HS-5 (cell line): ENCODE results near the gene SPAG9.

Experiments
- DNase-seq: peaks from one replicate; pipeline ENCODE4 v3.0.0-alpha.2; 2012; ENCODE audit warnings: low read depth

SPAG9 gene

GRCh38 chr17:50938821-50939541 lies 181.7 kb downstream of the SPAG9 start:
- no peak for DNase-seq

- no peak for DNase-seq
Observed at GRCh38 chr17:50935996-50936266, 184.7 kb downstream of the SPAG9 start.

DNA sequence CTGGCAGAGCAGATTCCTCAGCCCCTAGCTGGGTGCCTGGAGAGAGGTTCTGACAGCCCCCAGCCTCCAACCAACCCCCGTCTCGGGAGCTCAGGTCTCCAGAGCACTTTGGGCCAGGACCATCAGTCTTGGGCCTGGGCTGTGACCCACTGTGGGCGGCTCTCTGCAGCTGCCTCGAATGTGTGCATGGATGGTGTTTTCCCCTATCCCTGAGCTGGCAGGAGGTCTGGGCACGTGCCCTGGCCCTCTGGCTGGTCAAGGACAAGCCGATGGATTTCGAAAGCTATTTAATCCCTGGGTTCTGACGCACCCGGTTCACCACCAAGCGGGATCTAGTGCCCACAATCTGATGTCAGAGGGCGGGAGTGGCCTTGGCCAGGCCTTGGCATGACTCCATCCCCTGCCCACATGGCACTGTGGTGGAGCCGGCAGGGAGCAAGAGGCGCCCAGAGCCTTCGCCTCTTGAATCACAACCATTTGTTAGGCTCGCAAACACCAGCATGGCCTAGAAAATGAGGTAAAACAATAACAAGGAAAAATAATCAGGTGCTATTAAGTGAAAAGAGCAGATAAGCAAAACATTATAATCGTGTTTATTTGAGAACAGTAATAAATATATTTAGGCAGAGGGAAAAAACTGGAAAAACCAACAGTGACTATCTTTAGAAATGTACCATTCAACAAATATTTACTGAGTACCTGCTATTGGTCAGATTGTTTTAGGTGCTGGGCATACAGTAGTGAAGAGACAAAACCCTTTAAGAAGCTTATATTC lies 185.3 kb downstream of the SPAG9 start:
- DNase-seq, result no peak

GRCh38 chr17:50934672-50935220 lies 185.9 kb downstream of the SPAG9 start:
- no peak for DNase-seq

DNA sequence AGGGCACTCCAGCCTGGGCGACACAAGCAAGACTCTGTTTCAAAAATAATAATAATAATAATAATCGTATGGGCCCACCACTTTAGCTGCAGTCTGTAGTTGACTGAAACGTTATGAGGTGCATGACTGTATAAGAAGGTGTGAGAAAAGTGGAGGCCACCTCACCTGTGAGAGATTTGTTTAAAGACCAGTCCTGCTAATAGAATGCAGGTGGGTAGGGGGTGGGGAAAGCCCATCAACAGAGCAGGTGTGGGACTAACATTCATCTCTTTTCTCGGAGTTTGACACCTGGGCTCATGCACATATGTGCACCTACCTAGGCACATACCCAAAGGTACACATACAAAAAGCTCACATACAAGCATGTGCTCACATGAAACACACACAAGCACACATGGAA lies 186.5 kb downstream of the SPAG9 start:
- DNase-seq, result no peak

DNA sequence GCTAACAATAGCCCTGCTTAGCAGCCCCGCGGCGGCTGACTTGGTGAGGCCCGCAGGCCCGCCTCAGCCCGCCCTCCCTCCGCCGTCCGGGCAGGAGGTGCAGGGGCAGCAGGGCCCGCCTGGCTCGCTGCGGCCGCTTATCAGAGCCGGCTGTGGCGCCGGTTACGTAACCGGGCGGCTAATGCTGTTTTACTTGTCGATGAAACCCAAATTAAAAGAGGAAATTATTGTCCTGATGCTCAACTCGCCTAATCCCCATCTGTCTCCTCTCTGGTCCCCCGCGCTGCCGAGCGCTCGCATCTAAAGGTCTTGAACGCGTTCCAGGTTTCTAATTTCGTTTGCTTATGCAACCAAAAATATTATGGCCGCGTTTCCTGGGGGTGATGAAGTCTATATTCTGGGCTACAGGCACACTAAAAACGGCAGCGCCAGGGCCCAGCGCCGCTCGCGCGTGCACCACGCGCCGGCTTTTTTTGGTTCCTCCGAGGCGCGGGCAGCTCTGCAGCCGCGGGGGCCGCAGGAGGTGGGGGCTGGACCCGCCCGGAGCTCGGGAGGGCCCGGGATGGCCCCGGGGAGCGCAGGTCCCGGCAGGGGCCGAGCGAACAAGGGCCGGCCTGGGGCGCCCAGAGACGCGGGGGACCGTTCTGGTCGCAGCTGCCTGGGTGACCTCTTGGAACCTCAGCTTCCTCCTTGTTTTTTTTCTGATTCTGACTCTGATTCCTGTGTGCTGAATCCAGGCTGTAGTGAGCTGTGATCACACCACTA lies 189.3 kb downstream of the SPAG9 start:
- peak; percentile 56 for DNase-seq

DNA sequence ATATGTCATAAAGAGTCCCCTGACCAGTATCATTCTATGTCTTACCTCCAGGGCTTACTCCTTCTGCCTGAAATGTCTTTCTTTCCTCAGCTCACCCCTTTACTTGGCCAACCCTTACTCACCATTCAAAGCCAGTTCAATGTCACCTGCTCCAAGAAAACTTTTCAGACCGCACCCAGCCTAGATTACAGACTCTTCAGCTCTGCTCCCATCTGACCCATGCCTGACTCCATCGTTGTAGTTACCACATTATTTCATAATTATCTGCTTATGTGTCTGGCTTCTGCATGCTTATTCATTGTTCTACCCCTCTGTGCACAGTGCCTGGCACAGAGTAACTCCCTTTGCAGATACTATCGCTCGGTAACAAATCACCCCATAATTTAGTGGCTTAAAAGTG lies 192.0 kb downstream of the SPAG9 start:
- no peak for DNase-seq

DNA sequence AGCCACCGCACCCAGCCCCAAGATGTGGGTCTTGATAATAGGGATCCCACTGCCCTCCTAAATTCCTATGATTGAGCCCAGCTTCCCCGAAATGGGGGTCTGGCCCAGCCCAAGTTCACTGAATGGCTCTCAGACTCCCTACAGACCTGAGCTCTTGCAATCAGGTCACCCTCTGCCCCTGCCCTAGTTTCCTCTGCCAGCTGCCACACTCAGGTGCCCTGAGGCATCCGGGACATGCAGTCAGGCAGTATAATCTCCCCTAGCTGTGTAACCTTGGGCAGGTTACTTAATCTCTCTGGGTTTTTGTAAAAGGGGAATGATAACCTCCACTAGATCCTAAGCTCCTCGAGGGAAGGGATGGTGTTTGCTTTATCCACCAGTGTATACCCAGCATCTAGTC lies 193.4 kb downstream of the SPAG9 start:
- no peak for DNase-seq

GRCh38 chr17:50926523-50926922 lies 194.1 kb downstream of the SPAG9 start:
- DNase-seq, result no peak

GRCh38 chr17:50925296-50925891 lies 195.3 kb downstream of the SPAG9 start:
- no peak for DNase-seq

- DNase-seq, result no peak
Observed at GRCh38 chr17:50924800-50925199, 195.9 kb downstream of the SPAG9 start.

- no peak for DNase-seq
Observed at GRCh38 chr17:50924300-50924699, 196.4 kb downstream of the SPAG9 start.

DNA sequence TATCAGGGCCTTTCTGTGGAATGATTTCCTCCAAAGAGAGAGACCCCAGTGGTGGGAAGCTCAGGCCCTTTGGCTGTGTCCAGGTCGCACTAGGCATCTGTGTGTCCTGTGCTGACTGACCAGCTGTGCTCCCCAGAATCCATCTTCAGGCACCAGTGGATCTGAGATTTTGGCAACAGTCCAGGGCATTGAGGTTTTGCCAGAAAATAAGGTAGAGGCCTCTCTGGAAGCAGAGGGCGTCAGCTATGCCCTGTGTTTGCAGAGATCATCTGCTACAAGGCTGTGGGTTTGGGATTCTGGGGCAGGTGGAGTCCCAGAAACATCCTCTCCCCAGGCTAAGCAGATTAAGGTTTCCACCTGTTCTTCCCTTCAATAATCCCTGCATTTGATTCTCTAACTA lies 197.1 kb downstream of the SPAG9 start:
- DNase-seq, result no peak

DNA sequence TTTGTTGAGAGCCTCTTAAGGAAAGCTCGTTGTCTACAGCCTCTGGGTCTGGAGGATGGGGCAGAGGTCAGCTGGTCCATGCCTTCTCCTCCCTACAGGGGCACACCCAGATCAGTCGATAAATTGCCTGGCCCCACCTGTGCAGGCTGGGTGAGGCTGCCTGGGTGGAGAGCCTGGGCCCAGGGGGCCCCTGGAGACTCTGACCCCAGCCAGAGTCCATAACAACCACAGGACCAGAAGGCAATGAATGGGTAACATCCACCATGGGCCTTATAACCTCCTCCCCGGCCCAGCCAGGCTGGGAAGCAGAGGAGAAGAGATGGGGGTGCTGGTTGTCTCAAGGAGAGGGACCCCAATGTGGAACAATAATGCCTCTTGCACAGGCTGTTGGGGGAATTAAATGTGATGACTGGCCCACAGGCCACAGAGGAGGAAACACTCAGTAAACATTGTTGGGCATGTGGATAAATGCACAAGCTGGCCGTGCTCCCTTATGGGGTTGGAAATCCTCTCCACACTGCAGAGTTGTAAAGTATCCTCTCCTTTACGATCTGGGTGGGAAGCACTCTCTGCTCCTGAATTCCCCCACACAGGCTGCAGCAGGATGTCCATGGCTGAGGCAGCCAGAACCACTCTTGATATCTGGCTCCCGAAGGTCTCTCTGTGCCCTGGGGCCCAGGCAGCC lies 197.8 kb downstream of the SPAG9 start:
- no peak for DNase-seq

- no peak for DNase-seq
Observed at GRCh38 chr17:50922107-50922506, 198.6 kb downstream of the SPAG9 start.

GRCh38 chr17:50920891-50921586 lies 199.6 kb downstream of the SPAG9 start:
- DNase-seq, result no peak

- no peak for DNase-seq
Observed at GRCh38 chr17:50920041-50920410, 200.6 kb downstream of the SPAG9 start.

DNA sequence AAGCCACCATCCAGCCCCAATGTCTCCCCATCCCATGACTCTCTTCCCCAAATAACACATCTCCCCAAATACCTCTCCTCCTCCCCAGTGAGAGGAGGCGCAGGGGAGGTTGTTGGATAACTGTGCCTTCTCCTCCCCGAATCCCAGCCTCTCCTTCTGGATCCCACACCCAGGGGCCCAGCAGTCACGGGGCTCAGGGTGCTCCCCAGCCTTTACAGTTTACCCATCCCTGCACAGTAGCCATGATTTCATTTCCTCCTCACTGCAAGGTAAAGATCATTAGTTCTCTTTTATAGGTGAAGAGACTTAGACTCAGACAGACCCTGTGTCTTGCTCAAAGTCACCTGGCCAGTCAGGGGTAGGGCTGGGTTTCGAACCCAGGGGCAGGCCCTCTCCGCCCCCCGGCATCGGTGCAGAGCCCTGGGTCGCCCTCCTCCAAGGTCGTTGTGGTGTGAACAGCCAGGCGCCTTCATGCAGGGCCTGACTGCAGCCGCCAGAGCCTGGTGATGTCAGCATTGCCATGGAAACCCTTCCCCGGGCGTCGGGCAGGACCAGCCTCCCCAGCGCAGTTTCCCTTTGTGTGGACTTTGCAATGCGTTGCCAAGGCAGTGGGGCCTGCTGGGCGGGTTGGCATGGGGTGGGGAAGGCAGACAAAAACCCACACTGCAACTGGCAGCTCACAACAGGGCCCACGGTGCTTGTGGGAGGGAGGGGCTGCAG lies 201.2 kb downstream of the SPAG9 start:
- DNase-seq, result no peak

DNA sequence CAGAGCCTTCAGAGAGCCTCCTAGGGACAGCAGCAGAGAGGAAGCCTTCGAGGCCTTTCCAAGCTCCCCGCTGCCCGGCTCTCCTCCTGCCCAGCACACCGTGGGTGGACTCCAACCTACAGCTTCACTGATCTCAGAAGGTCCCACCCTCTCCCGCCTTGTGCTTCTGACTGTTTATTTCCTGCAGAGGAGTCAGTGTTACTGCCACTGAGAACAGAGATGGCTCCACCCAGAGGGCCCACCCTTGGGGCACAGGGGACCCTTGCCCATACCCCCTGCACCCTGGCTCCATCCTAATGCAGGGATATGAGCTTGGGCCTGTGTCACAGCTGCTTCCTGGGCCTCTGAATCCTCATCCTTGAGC lies 201.8 kb downstream of the SPAG9 start:
- DNase-seq, result no peak

DNA sequence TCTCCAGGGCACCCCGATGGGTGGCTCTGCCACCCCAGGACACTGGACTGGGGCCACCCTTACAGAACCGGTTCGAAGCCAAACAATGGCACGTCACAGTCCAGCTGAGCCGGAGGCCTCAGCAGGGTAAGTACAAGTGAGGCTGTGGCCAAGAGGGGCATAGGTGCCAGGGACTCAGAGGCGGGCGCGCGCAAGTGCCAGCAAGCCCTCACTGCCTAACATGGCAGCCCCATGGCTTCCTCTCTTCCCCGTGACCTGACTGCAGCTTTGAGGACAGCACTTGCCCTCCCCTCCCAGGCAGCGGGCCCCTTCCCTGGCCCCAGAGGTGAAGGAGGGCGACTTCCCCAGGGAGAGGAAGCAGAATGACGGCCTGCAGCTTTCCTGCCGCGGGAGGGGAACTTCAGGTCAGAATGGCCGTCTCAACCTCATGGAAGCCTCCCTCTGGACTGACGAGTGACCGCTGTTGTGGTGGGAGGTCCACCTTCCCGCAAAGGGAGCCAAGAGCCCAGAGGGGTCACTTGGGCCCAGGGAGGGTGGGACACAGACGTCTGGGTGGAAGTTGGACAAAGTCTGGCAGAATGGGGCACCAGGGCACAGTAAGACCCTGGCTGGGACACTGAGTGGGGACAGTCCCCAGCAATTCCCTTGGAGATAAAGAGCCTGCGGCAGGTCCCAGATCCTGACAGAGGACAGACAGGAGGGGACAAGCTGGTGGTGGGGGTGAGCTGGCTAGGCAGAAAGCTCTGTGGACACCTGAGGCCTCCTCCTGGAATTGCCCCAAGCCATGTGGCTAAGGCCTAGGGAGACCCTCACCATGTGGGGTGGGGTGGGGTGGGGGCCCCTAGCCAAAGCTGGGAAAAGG lies 202.4 kb downstream of the SPAG9 start:
- DNase-seq, result no peak
